Activated CD4-positive, alpha-beta T cell treated with anti-CD3 and anti-CD28 coated beads, Interleukin-2, amount 10 ng/mL, durations not matched to agents 24 days and 14 days (primary cell): Measurements from ENCODE around the gene GRIN3B. TPM values are rescaled to one million over a fixed set of nuclear protein-coding genes. Genes with fewer than 3 reads are reported as not detected.

ENCODE experiments used
- DNase-seq: peaks from one replicate; pipeline ENCODE4 v3.0.0; 2022
- H3K27ac Mint-ChIP-seq: one replicate; pipeline ENCODE4 v1.8.0; 2022; ENCODE audit warnings: mild to moderate bottlenecking, mixed read lengths
- H3K27me3 Mint-ChIP-seq: one replicate; pipeline ENCODE4 v1.8.0; 2022; ENCODE audit warnings: mixed read lengths
- H3K36me3 Mint-ChIP-seq: one replicate; pipeline ENCODE4 v1.8.0; 2022; ENCODE audit warnings: low read depth, mild to moderate bottlenecking, mixed read lengths
- H3K4me1 Mint-ChIP-seq: one replicate; pipeline ENCODE4 v1.8.0; 2021; ENCODE audit warnings: mixed read lengths
- H3K4me3 Mint-ChIP-seq: one replicate; pipeline ENCODE4 v1.8.0; 2022; ENCODE audit warnings: mild to moderate bottlenecking, moderate library complexity, mixed read lengths
- H3K9me3 Mint-ChIP-seq: one replicate; pipeline ENCODE4 v1.8.0; 2021; ENCODE audit warnings: mixed read lengths
- intact Hi-C: fragments of 100-400 bp; cut with micrococcal nuclease; formaldehyde crosslinking; loops from one replicate; pipeline ENCODE4 v1.15.1; 2023
- total RNA-seq: library from RNA; stranded (reverse); gene quantifications from 2 replicates; pipeline ENCODE4 v1.2.3, GENCODE V29; 2022

Gene GRIN3B
- total RNA-seq, 1 donor from 2014 or later: 0.07 TPM

DNA sequence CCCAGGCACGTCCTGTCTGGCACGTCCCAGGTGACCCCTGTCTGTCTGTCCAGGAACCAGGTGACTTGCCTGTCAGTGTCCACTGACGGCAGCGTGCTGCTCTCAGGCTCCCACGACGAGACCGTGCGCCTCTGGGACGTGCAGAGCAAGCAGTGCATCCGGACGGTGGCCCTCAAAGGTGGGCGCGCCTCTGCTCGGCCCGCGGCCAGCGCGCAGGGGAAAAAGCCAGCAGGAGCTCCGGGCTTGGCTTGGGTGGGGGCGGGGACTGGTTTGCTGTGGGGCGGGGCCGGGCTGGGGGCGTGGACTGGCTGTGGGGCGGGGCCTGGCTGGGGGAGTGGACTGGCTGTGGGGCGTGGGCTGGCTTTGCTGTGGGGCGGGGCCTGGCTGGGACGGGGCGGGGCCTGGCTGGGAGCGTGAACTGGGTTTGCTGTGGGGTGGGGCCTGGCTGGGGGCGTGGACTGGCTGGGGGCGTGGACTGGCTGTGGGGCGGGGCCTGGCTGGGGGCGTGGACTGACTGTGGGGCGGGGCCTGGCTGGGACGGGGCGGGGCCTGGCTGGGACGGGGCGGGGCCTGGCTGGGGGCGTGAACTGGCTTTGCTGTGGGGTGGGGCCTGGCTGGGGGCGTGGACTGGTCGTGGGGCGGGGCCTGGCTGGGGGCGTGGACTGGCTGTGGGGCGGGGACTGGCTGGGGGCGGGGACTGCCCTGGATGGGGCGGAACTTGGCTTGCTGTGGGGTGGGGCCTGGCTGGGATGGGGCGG is 8.9 kb upstream of the GRIN3B start:
- intact Hi-C loops: no loop called here
- Mint-ChIP-seq H3K36me3 (peaks cover 28% of the 10 kb centered on the region), H3K9me3 (no peaks in the 10 kb centered on the region), H3K4me3 (no peak overlapping the region), H3K4me1 (peaks cover 2% of the 10 kb centered on the region), H3K27ac (no peak overlapping the region), H3K27me3 (peaks cover 1% of the 10 kb centered on the region)
- DNase-seq: peak; percentile 82

DNA sequence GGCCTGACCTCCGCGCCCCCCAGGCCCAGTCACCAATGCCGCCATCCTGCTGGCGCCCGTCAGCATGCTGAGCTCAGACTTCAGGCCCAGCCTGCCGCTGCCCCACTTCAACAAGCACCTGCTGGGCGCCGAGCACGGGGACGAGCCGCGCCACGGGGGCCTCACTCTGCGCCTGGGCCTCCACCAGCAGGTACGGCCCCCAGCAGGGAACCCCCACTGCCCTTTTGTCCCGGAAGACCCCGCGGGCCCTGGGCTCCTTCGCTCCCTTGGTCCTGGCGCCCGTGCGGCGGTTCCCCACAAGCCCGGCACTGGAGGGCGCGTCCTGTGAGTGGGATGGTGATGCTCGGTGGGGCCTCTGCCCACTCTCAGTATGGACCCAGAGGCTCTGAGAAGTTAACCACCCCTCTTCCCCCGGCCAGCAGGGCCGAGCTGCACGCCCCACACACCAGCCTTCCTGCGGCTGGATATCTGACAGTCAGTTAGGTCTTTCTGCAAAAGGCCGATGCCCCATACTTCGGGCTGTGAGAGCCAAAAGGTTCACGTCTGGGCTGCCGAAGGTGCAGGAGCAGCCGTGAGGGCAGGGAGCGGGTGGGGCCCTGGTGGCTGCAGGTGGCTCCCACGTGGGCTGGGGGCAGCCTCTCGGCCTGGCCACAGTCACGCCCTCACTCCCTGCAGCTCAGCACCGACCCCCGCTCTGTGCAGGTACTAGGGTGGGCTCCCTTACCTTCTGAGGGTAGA is 8.1 kb upstream of the GRIN3B start:
- intact Hi-C loops: no loop called here
- H3K4me3 Mint-ChIP-seq: no peak overlapping the region
- H3K4me1 Mint-ChIP-seq: peaks cover 5% of the 10 kb centered on the region
- H3K9me3 Mint-ChIP-seq: no peaks in the 10 kb centered on the region
- H3K36me3 Mint-ChIP-seq: peaks cover 24% of the 10 kb centered on the region
- H3K27me3 Mint-ChIP-seq: peaks cover 8% of the 10 kb centered on the region
- no peak for DNase-seq
- H3K27ac Mint-ChIP-seq: no peak overlapping the region

DNA sequence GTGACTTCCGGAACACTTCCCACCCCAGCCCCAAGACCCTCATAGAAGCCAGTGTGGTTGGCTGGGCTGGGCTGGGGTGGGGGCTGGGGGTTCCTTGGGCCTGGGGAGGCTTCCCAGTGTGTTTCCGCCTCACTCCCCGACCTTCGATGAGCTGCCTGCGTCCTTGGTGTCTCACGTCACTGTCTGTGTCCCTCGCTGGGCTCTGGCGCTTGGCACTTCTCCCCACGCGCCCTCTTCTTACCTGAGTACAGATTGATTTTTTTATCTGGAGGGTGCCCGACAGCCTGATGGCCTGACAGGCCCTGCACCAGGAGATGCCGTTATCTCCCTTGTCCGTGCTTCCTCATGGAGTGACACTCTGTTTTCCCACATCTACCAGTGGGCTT is 7.6 kb upstream of the GRIN3B start:
- Mint-ChIP-seq H3K27ac (no peak overlapping the region), H3K27me3 (peaks cover 10% of the 10 kb centered on the region), H3K9me3 (no peaks in the 10 kb centered on the region), H3K4me3 (no peak overlapping the region), H3K4me1 (peaks cover 5% of the 10 kb centered on the region), H3K36me3 (peaks cover 23% of the 10 kb centered on the region)
- no peak for DNase-seq
- intact Hi-C loops: no loop called here

GRCh38 chr19:993361-993830 is 6.8 kb upstream of the GRIN3B start:
- H3K4me3 Mint-ChIP-seq: no peak overlapping the region
- intact Hi-C loops: no loop called here
- DNase-seq: no peak
- no peak overlapping the region for H3K27ac Mint-ChIP-seq
- peaks cover 16% of the 10 kb centered on the region for H3K27me3 Mint-ChIP-seq
- H3K9me3 Mint-ChIP-seq: no peaks in the 10 kb centered on the region
- peaks cover 5% of the 10 kb centered on the region for H3K4me1 Mint-ChIP-seq
- H3K36me3 Mint-ChIP-seq: peaks cover 21% of the 10 kb centered on the region

DNA sequence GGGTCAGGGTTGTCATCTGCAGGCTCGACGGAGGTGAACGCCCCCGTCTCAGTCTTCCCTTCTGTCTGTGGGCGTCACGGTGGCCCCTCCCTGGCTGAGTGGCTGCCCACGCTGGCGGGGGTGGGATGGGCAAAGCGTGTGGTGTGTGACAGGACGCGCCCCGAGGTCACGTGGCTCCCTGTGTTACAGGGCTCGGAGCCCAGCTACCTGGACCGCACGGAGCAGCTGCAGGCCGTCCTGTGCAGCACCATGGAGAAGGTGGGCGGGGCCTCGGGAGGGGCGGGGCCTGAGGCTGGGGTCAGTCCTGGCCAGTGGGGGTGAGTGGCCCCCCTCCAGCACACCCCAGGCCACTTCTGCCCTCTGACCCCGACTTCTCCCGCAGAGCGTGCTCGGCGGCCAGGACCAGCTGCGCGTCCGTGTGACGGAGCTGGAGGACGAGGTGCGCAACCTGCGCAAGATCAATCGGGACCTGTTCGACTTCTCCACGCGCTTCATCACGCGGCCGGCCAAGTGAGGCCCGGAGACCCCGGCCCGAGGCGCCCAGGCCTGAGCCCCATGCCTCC is 6.3 kb upstream of the GRIN3B start:
- Mint-ChIP-seq H3K4me3 (no peak overlapping the region), H3K27me3 (peaks cover 19% of the 10 kb centered on the region), H3K4me1 (peaks cover 7% of the 10 kb centered on the region), H3K36me3 (peaks cover 17% of the 10 kb centered on the region), H3K9me3 (no peaks in the 10 kb centered on the region), H3K27ac (no peak overlapping the region)
- DNase-seq: no peak
- intact Hi-C loops: no loop called here

- Mint-ChIP-seq H3K4me1 (peaks cover 7% of the 10 kb centered on the region), H3K36me3 (peaks cover 17% of the 10 kb centered on the region), H3K9me3 (no peaks in the 10 kb centered on the region), H3K27me3 (peaks cover 25% of the 10 kb centered on the region), H3K27ac (no peak overlapping the region), H3K4me3 (no peak overlapping the region)
- DNase-seq: no peak
- intact Hi-C loops: no loop called here
Measured at GRCh38 chr19:994516-994915, 5.7 kb upstream of the GRIN3B start.

DNA sequence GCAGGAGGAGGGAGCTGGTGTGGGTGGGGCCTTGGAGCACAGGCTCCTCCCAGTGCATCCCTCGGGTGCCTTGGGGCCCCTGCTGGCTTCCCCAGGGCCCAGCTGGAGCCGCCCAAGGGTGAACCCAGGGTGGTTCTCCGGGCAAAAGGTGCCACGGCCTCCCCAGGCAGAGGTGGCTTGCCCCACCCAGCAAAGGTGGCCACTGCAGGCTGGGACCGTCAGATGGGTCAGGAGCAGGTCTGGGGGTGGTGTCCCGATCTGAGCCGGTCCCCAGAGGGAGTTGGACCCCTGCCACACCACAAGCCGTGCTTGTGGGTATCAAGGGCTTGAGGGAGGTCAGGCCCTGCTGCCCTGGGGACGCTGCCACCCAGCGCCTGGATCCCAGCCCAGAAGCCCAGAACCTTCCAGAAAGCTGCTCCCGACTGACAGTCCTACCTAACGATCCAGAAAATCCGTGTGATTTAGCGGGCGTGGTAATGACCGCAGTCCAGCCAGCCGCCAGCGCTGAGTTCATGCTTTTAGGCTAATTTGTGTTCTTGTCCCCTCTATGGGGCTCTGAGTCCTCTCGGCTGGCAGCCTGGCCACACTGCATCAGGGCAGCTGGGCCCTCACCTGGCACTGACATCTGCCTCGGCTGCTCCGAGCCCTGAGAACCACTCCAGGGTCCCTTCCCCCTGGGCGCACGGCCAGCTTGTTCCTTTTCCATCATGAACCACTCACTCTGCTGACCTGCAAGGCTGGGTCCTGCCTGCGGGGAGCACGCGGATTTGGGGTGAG is 5.0 kb upstream of the GRIN3B start:
- DNase-seq: no peak
- no peak overlapping the region for H3K27ac Mint-ChIP-seq
- H3K9me3 Mint-ChIP-seq: no peaks in the 10 kb centered on the region
- H3K4me3 Mint-ChIP-seq: no peak overlapping the region
- H3K4me1 Mint-ChIP-seq: peaks cover 7% of the 10 kb centered on the region
- peaks cover 28% of the 10 kb centered on the region for H3K27me3 Mint-ChIP-seq
- H3K36me3 Mint-ChIP-seq: peaks cover 17% of the 10 kb centered on the region
- intact Hi-C loops: no loop called here

GRCh38 chr19:996051-996838 is 4.0 kb upstream of the GRIN3B start:
- intact Hi-C loops: no loop called here
- Mint-ChIP-seq H3K27ac (peak overlapping the region; percentile 53), H3K9me3 (no peaks in the 10 kb centered on the region), H3K4me3 (peak overlapping the region; percentile 69), H3K36me3 (peaks cover 12% of the 10 kb centered on the region), H3K4me1 (peaks cover 8% of the 10 kb centered on the region), H3K27me3 (peaks cover 31% of the 10 kb centered on the region)
- peak; percentile 91 for DNase-seq

GRCh38 chr19:998064-998463 is 2.2 kb upstream of the GRIN3B start:
- DNase-seq: no peak
- Mint-ChIP-seq H3K36me3 (peaks cover 10% of the 10 kb centered on the region), H3K27me3 (peaks cover 36% of the 10 kb centered on the region), H3K4me1 (peaks cover 9% of the 10 kb centered on the region), H3K27ac (no peak overlapping the region), H3K9me3 (no peaks in the 10 kb centered on the region), H3K4me3 (no peak overlapping the region)
- intact Hi-C loops: no loop called here

GRCh38 chr19:999379-999719 is 870 bp upstream of the GRIN3B start:
- peak overlapping the region; percentile 5 for H3K4me3 Mint-ChIP-seq
- no peak overlapping the region for H3K27ac Mint-ChIP-seq
- H3K27me3 Mint-ChIP-seq: peaks cover 36% of the 10 kb centered on the region
- H3K36me3 Mint-ChIP-seq: peaks cover 5% of the 10 kb centered on the region
- H3K9me3 Mint-ChIP-seq: no peaks in the 10 kb centered on the region
- DNase-seq: no peak
- intact Hi-C loops: no loop called here
- peaks cover 9% of the 10 kb centered on the region for H3K4me1 Mint-ChIP-seq

- H3K4me3 Mint-ChIP-seq: peak overlapping the region; percentile 44
- no peaks in the 10 kb centered on the region for H3K9me3 Mint-ChIP-seq
- peaks cover 36% of the 10 kb centered on the region for H3K27me3 Mint-ChIP-seq
- H3K4me1 Mint-ChIP-seq: peaks cover 10% of the 10 kb centered on the region
- peaks cover 5% of the 10 kb centered on the region for H3K36me3 Mint-ChIP-seq
- DNase-seq: no peak
- peak overlapping the region; percentile 48 for H3K27ac Mint-ChIP-seq
- intact Hi-C loops: loop anchor here (1.0 kb wide), 2 partner anchors 80 to 231 kb away; no protein-coding TSS in a partner anchor
Measured at GRCh38 chr19:1000591-1001537, 645 bp downstream of the GRIN3B start.

DNA sequence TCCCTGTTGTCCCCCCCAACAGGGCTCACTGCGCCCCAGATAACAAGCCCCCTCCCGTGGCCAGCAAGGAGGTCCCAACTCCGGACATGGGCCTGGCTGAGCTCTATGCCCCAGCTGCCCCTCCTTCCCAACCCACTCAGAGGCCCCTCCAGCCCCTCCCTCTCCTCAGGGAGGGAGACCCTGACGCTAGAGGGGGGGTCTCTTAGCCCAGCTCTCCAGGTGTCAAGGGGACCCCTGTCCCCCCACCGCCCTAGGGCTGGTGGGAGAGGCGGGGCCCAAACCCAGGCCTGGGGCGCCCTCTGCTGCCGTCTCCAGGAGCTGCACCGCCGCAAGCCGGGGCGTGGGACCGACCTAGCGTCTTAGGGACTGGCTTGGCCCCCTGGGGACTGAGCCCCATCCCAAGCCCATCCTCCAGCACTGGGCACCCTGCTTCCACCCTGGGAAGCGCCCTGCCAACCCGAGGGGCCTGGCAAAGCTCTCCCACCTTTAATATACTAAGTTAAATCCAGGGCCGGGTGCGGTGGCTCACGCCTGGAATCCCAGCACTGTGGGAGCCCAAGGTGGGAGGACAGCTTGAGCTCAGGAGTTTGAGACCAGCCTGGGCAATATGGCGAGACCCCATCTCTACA is 1.4 kb downstream of the GRIN3B start:
- peaks cover 6% of the 10 kb centered on the region for H3K4me1 Mint-ChIP-seq
- peaks cover 32% of the 10 kb centered on the region for H3K27me3 Mint-ChIP-seq
- H3K36me3 Mint-ChIP-seq: peaks cover 2% of the 10 kb centered on the region

More for the DNA sequence above, 1.4 kb downstream of the GRIN3B start:
- H3K27ac Mint-ChIP-seq: no peak overlapping the region
- peak overlapping the region; percentile 44 for H3K4me3 Mint-ChIP-seq
- H3K9me3 Mint-ChIP-seq: no peaks in the 10 kb centered on the region
- peak; percentile 93 for DNase-seq
- intact Hi-C loops: loop anchor here (1.0 kb wide), 2 partner anchors 80 to 231 kb away; no protein-coding TSS in a partner anchor
